AG04450 (cell line): ENCODE results near the gene SMTN. TPM values are rescaled to one million over a fixed set of nuclear protein-coding genes. Genes with fewer than 3 reads are reported as not detected.

Experiments used
- CTCF ChIA-PET: fragments of 300-600, 350-600 bp; formaldehyde crosslinking; extraction: SDS; loops from one replicate; lab custom pipeline; 2022; ENCODE audit warnings: antibody characterized with exemption, inconsistent platforms; lab: Charles Lee
- POLR2A ChIA-PET: fragments of 350-600 bp; formaldehyde crosslinking; extraction: SDS; loops from one replicate; lab custom pipeline; 2021; ENCODE audit warnings: antibody characterized with exemption, inconsistent platforms; lab: Yijun Ruan, JAX
- DNase-seq: peaks from one replicate; pipeline ENCODE4 v3.0.0-alpha.2; 2011; ENCODE audit warnings: low read depth, low spot score
- H3K27ac ChIP-seq: one replicate; pipeline ENCODE4 v1.5.1; 2012; ENCODE audit warnings: low read depth, low read length, control low read depth
- H3K27me3 ChIP-seq: one replicate; pipeline ENCODE4 v1.6.0; 2012; ENCODE audit warnings: low read length; ENCODE audit not compliant: control insufficient read depth, insufficient read depth
- H3K4me3 ChIP-seq: 2 replicates; pipeline ENCODE4 v1.5.1; 2011; ENCODE audit warnings: mild to moderate bottlenecking, low read depth, low read length, control low read depth
- H3K9me3 ChIP-seq: 2 replicates; pipeline ENCODE4 v1.5.1; 2012; ENCODE audit warnings: low read length; ENCODE audit not compliant: control insufficient read depth, insufficient read depth
- polyA plus RNA-seq: library from polyadenylated mRNA; depleted of rRNA; stranded (reverse); fragments of >200 nt; gene quantifications from 2 replicates; pipeline ENCODE4 v1.2.3, GENCODE V29; 2011
- TF ChIP-seq, protein P1 (sequence below): IDR thresholded peaks from 2 replicates; pipeline ENCODE4 v1.5.1; 2011; ENCODE audit warnings: low read depth, low read length, control low read depth, inconsistent platforms

SMTN gene
- polyA plus RNA-seq, 1 experiment: 14.1 TPM

DNA sequence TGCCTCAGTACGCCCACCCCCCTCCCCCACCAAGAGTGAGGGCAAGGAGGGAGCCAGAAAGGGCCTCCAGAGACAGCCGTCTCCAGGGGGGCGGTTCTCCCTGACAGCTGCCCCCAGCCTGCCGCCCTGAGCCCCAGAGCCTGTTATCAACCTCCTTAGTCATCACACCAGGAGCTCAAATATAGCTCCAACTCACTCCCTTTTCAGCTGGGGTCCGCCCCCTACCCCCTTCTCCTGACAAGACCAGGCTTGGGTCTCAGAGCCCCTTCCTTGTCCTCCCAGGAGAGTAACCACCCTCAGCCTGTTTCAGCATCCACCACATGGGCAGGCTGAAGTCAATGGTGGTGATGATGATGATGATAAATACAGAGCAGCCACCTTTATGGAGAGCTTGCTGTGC lies 39.1 kb downstream of the SMTN start:
- TF ChIP-seq, protein P1, sequence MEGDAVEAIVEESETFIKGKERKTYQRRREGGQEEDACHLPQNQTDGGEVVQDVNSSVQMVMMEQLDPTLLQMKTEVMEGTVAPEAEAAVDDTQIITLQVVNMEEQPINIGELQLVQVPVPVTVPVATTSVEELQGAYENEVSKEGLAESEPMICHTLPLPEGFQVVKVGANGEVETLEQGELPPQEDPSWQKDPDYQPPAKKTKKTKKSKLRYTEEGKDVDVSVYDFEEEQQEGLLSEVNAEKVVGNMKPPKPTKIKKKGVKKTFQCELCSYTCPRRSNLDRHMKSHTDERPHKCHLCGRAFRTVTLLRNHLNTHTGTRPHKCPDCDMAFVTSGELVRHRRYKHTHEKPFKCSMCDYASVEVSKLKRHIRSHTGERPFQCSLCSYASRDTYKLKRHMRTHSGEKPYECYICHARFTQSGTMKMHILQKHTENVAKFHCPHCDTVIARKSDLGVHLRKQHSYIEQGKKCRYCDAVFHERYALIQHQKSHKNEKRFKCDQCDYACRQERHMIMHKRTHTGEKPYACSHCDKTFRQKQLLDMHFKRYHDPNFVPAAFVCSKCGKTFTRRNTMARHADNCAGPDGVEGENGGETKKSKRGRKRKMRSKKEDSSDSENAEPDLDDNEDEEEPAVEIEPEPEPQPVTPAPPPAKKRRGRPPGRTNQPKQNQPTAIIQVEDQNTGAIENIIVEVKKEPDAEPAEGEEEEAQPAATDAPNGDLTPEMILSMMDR: no peak
- DNase-seq: no peak
- Histone ChIP-seq H3K4me3 (no peak overlapping the region), H3K27ac (no peak overlapping the region), H3K27me3 (peaks cover 7% of the 10 kb centered on the region), H3K9me3 (no peaks in the 10 kb centered on the region)
- POLR2A ChIA-PET: interaction anchor here (0.6 kb wide), 1 partner anchor 24 kb away, joined by 3 read pairs; no protein-coding TSS in a partner anchor
- CTCF ChIA-PET: interaction anchor here (0.6 kb wide), 1 partner anchor 56 kb away, joined by 4 read pairs; no protein-coding TSS in a partner anchor

DNA sequence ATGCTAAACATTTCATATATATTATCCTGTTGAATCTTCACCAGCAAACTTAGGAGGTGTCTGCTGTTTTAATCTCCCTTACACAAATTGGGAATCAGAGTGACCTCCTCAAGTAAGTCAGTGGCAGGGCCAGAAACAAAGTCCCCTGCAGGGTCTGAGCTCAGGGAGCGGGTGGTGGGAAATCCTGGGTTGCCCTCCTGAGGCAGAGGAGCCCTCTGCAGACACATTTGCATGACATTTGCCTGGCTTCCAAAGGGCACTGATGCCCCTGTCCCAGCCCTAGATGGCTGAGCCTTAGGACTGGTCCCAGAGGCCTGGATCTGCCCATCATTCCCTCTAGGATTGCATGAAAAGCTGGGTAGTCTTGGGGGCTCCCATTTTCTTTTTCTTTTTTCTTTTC lies 39.5 kb downstream of the SMTN start:
- POLR2A ChIA-PET: interaction anchor here (0.6 kb wide), 1 partner anchor 24 kb away, joined by 3 read pairs; no protein-coding TSS in a partner anchor
- H3K9me3 ChIP-seq: no peaks in the 10 kb centered on the region
- H3K27me3 ChIP-seq: peaks cover 7% of the 10 kb centered on the region
- no peak for DNase-seq
- H3K27ac ChIP-seq: no peak overlapping the region
- CTCF ChIA-PET: interaction anchor here (0.6 to 1.9 kb wide), 2 partner anchors 13 to 55 kb away, joined by 4 to 6 read pairs; partner anchors contain the start of gene SELENOM
- TF ChIP-seq, protein P1: no peak
- H3K4me3 ChIP-seq: no peak overlapping the region

DNA sequence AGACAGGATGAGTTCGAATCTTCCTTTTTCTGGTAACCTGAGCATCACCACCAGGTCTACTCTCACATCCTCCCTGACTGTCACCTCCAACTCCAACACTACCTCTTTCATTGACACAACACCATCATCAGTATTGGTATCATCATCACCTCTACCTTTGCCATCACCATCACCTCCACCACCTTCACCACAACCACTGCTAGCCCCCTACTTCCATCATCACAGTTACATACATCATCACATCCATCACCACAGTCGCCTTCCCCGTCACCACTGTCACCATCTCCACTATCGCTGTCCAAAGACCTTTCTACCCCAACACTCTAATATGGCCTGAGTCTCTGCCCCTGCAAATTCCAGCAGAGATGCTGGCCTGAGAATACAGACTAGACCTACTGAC lies 40.3 kb downstream of the SMTN start:
- TF ChIP-seq, protein P1: no peak
- Histone ChIP-seq H3K4me3 (no peak overlapping the region), H3K9me3 (no peaks in the 10 kb centered on the region; the same call in 1 of the 2 replicates), H3K27me3 (peaks cover 7% of the 10 kb centered on the region), H3K27ac (no peak overlapping the region)
- DNase-seq: no peak
- ChIA-PET CTCF (interaction anchor here (1.9 kb wide), 1 partner anchor 14 kb away, joined by 6 read pairs; the partner anchor contains the start of gene SELENOM), POLR2A (no interaction called here)

DNA sequence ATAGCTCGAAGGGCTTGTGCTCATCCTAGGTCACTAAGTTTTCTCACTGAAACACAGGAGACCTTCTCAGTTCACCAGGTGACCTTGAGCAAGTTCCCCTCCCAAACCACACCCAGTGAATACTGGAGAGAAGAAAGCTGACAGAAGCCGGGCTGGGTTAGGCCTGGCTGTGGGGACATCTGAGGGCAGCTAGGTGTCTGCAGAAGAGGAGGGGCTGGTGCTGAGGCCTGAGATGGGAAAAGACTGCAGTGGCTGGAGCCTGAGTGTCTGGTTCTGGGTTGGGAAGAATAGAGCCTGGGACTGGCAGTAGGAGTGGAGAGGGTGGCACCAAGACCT lies 41.0 kb downstream of the SMTN start:
- Histone ChIP-seq H3K4me3 (no peak overlapping the region), H3K27me3 (peaks cover 7% of the 10 kb centered on the region), H3K9me3 (no peaks in the 10 kb centered on the region; the same call in 1 of the 2 replicates), H3K27ac (no peak overlapping the region)
- TF ChIP-seq, protein P1: no peak
- DNase-seq: no peak
- CTCF ChIA-PET: interaction anchor here (1.2 to 1.9 kb wide), 3 partner anchors 14 to 90 kb away, joined by 3 to 6 read pairs (median 4); partner anchors contain the start of genes LIMK2, PLA2G3 and SELENOM
- POLR2A ChIA-PET: interaction anchor here (0.6 kb wide), 1 partner anchor 76 kb away, joined by 3 read pairs; no protein-coding TSS in a partner anchor
